T-helper 22 cell (primary cell): Measurements from ENCODE around the gene UBE2D4.
"Not testable (repeated sequence)": the region's sequence is repeated elsewhere in the genome, so short reads cannot be mapped to it uniquely, and the experiment has no call there.

Experiments
- DNase-seq: peaks from one replicate; pipeline ENCODE4 v3.0.0-alpha.2; 2020; ENCODE audit warnings: low read depth

UBE2D4 gene

GRCh38 chr7:43968172-43969040 lies 42.2 kb downstream of the UBE2D4 start:
- DNase-seq = not testable (repeated sequence)

GRCh38 chr7:43969586-43969985 lies 43.4 kb downstream of the UBE2D4 start:
- not testable (repeated sequence) for DNase-seq

- not testable (repeated sequence) for DNase-seq
Observed at GRCh38 chr7:43970698-43971097, 44.5 kb downstream of the UBE2D4 start.

DNA sequence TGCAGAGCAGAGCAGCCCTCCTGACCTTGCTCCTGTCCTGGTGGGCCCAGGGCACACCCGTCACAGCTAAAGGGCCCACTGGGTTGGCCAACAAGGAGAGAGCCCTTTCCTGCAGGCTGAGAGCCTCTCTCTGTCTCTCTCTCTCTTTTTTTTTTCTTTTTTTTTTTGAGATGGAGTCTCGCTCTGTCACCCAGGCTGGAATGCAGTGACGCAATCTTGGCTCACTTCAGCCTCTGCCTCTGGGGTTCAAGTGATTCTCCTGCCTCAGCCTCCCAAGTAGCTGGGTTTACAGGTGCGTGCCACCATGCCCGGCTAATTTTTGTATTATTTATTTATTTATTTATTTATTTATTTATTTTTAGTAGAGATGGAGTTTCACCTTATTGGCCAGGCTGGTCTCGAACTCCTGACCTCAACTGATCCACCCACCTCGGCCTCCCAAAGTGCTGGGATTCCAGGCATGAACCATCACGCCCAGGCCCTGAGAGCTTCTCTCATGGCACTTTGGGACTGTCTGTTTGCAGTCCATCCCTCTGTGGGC lies 47.9 kb downstream of the UBE2D4 start:
- DNase-seq = not testable (repeated sequence)

GRCh38 chr7:43974725-43975482 lies 48.7 kb downstream of the UBE2D4 start:
- not testable (repeated sequence) for DNase-seq

DNA sequence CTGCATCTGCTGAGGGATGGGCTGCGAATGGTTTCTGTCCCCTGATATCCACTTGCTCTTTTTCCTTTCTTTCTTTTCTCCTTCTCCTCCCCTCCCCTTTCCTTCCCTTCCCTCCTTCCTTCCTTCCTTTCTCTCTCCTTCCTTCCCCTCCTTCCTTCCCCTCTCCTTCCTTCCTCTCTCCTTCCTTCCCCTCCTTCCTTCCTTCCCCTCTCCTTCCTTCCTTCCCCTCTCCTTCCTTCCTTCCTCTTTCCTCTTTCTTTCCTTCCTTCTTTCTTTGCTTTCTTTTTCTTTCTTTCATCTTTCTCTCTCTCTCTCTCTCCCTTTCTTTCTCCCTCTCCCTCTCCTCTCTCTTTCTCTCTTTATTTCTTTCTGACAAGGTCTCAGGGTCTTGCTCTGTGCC lies 51.3 kb downstream of the UBE2D4 start:
- DNase-seq = no peak

DNA sequence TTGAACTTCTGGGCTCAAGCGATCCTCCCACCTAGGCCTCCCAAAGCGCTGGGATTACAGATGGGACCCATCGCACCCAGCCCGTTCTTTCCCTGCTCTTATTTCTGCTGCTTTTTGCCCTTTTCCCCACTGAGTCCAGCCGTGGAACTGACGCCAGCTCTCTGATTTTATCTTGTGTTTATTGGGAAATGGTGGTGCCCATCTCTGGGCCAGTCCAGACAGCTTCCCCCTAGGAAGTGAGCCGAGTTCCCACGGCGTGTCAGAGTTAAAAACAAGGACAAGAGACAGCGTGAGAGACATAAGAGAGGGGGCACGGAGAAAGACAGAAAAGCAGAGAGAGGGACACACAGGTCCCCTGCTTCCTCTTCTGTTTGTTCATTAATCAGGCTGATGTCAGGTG lies 51.9 kb downstream of the UBE2D4 start:
- not testable (repeated sequence) for DNase-seq

- DNase-seq = not testable (repeated sequence)
Observed at GRCh38 chr7:43982848-43983247, 56.6 kb downstream of the UBE2D4 start.

DNA sequence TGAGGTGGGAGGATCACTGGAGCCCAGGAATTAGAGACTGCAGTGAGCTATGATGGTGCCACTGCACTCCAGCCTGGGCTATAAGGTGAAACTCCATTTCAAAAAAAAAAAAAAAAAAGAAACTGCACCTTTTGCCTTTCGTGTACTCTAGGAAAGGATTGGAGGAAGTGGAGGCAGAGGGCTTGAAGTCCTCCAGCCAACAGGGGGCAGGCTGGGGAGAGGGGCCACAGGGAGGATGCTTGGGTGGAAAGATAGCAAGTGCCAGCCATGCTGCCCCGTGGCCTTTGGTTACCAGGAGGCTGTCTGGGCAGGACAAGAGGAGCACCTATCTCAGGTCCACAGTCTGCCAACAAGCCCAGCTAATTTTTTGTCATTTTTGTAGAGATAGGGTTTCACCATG lies 57.5 kb downstream of the UBE2D4 start:
- not testable (repeated sequence) for DNase-seq

GRCh38 chr7:43985904-43986864 lies 59.9 kb downstream of the UBE2D4 start:
- DNase-seq = peak; percentile 66

GRCh38 chr7:43987476-43987875 lies 61.2 kb downstream of the UBE2D4 start:
- not testable (repeated sequence) for DNase-seq

- not testable (repeated sequence) for DNase-seq
Observed at GRCh38 chr7:43990011-43990585, 63.9 kb downstream of the UBE2D4 start.

GRCh38 chr7:43990829-43991228 lies 64.6 kb downstream of the UBE2D4 start:
- not testable (repeated sequence) for DNase-seq

DNA sequence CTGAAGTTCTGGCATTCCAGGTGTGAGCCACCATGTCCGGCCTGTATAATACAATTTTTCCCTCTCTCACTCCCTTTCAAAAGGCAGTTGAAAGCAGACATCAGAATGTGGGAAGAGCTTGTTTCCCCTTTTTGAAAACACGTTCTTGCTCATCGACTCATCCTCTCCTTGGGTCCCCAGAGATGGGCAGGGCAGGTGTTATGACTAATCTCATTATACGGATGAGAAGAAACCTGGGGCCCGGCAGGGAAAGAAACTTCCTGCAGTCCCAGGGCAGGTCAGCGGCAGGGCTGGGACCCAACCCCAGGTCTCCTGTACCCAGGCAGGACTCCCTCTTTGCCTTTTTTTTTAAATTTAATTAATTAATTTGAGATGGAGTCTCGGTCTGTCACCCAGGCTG lies 66.7 kb downstream of the UBE2D4 start:
- DNase-seq = not testable (repeated sequence)

GRCh38 chr7:43994681-43995080 lies 68.4 kb downstream of the UBE2D4 start:
- not testable (repeated sequence) for DNase-seq

GRCh38 chr7:43997532-43997931 lies 71.3 kb downstream of the UBE2D4 start, which contains the start of gene SPDYE1:
SPDYE1 (plus strand) TSS chr7:43997897; CDS start chr7:43999950, 2,053 bp downstream.
- not testable (repeated sequence) for DNase-seq
